ENCODE data around the gene UBALD1. TPM values are rescaled to one million over a fixed set of nuclear protein-coding genes. Genes with fewer than 3 reads are reported as not detected.

UBALD1 gene
- total RNA-seq, 1 experiment from 2014 or later, result 42.1 TPM

- POLR2A ChIA-PET, result no interaction called here
- no peaks in the 10 kb centered on the region for H3K27me3 Mint-ChIP-seq (ENCODE audit: insufficient read depth, unreplicated experiment)
These were observed 49.9 kb downstream of the UBALD1 start for GRCh38 chr16:4564661-4565267.

GRCh38 chr16:4561596-4561995 lies 53.1 kb downstream of the UBALD1 start:
- Mint-ChIP-seq H3K27me3 (ENCODE audit: insufficient read depth, unreplicated experiment) (no peaks in the 10 kb centered on the region), H3K4me3 (ENCODE audit: unreplicated experiment) (no peak overlapping the region), H3K9me3 (ENCODE audit: unreplicated experiment) (no peaks in the 10 kb centered on the region), H3K36me3 (ENCODE audit: insufficient read depth, unreplicated experiment) (no peaks in the 10 kb centered on the region), H3K27ac (ENCODE audit: low read depth, unreplicated experiment) (no peak overlapping the region), H3K4me1 (ENCODE audit: insufficient read depth, unreplicated experiment) (no peaks in the 10 kb centered on the region)
- TF ChIP-seq CTCF (IDR thresholded peaks at IDR 0.05; ENCODE audit: unreplicated experiment), result no peak
- ChIA-PET POLR2A (no interaction called here), CTCF (interaction anchor here (0.6 to 1.9 kb wide), 3 partner anchors 11 to 14 kb away, joined by 3 to 5 read pairs (median 3); no protein-coding TSS in a partner anchor)
- BruUV-seq (replicated peaks), result no TSS peak
- intact Hi-C loops (cut with micrococcal nuclease), result no loop called here
- DNase-seq (ENCODE audit: unreplicated experiment), result no peak

More at GRCh38 chr16:4564661-4565267, 49.9 kb downstream of the UBALD1 start:
- intact Hi-C loops (cut with micrococcal nuclease), result no loop called here
- CTCF ChIA-PET, result interaction anchor here (0.9 to 1.7 kb wide), 2 partner anchors 21 to 47 kb away, joined by 3 to 5 read pairs; no protein-coding TSS in a partner anchor
- no peak for DNase-seq (ENCODE audit: unreplicated experiment)
- Mint-ChIP-seq H3K4me3 (ENCODE audit: unreplicated experiment) (no peak overlapping the region), H3K27ac (ENCODE audit: low read depth, unreplicated experiment) (no peak overlapping the region), H3K4me1 (ENCODE audit: insufficient read depth, unreplicated experiment) (no peaks in the 10 kb centered on the region), H3K9me3 (ENCODE audit: unreplicated experiment) (no peaks in the 10 kb centered on the region), H3K36me3 (ENCODE audit: insufficient read depth, unreplicated experiment) (no peaks in the 10 kb centered on the region)
- no peak for TF ChIP-seq CTCF (IDR thresholded peaks at IDR 0.05; ENCODE audit: unreplicated experiment)
- no TSS peak for BruUV-seq (replicated peaks)

Other genes starting within 250 kb of the UBALD1 start
- gene VASN, start 243.0 kb downstream of the UBALD1 start, total RNA-seq (2022), result 4.0 and 7.1 TPM in 2 replicates
- 20.3 and 24.9 TPM in 2 replicates for gene CORO7, start 198.3 kb downstream of the UBALD1 start, total RNA-seq (2022)
- gene DNAJA3, start 189.0 kb downstream of the UBALD1 start, total RNA-seq (2022), result 98.1 and 101 TPM in 2 replicates
- 41.2 and 48.6 TPM in 2 replicates for gene NMRAL1, start 140.3 kb downstream of the UBALD1 start, total RNA-seq (2022)
- gene HMOX2, start 138.5 kb downstream of the UBALD1 start, total RNA-seq (2022), result 60.4 and 65.6 TPM in 2 replicates
- gene CDIP1, start 76.1 kb downstream of the UBALD1 start, total RNA-seq (2022), result 6.0 and 8.0 TPM in 2 replicates
- not detected in 2 replicates for gene C16orf96, start 58.5 kb downstream of the UBALD1 start, total RNA-seq (2022)
- gene MGRN1, start 9.9 kb upstream of the UBALD1 start, total RNA-seq (2022), result 61.3 and 62.9 TPM in 2 replicates
- gene NUDT16L1, start 78.7 kb upstream of the UBALD1 start, total RNA-seq (2022), result 18.3 and 21.8 TPM in 2 replicates
- 29.9 and 35.0 TPM in 2 replicates for gene ANKS3, start 119.4 kb upstream of the UBALD1 start, total RNA-seq (2022)
- 0.56 and 1.6 TPM in 2 replicates for gene DNAAF8, start 119.6 kb upstream of the UBALD1 start, total RNA-seq (2022)
- 13.8 and 14.0 TPM in 2 replicates for gene ZNF500, start 152.3 kb upstream of the UBALD1 start, total RNA-seq (2022)
- not detected in 2 replicates for gene SEPTIN12, start 173.5 kb upstream of the UBALD1 start, total RNA-seq (2022)
- 2.2 and 2.4 TPM in 2 replicates for gene SMIM22, start 180.5 kb upstream of the UBALD1 start, total RNA-seq (2022)
- gene ROGDI, start 187.7 kb upstream of the UBALD1 start, total RNA-seq (2022), result 5.9 and 7.0 TPM in 2 replicates
- 67.3 and 77.3 TPM in 2 replicates for gene GLYR1, start 232.4 kb upstream of the UBALD1 start, total RNA-seq (2022)
- 33.3 and 38.1 TPM in 2 replicates for gene UBN1, start 232.6 kb upstream of the UBALD1 start, total RNA-seq (2022)